IMR-90 (cell line): ENCODE data around the gene CUX1. TPM values are rescaled to one million over a fixed set of nuclear protein-coding genes. Genes with fewer than 3 reads are reported as not detected.

Experiments used
- ATAC-seq: fragments of 200-7000 bp; cut with Tn5 transposase; 2 replicates; pipeline ENCODE4 v1.9.1; 2020; ENCODE audit warnings: low read depth, mild to moderate bottlenecking, moderate library complexity
- BruUV-seq: library from RNA; stranded (reverse); fragments of 400-500 nt; replicated peaks from 2 replicates; lab custom pipeline; 2021; lab: Mats Ljungman, UMichigan
- CTCF ChIA-PET: fragments of 300-600 bp; formaldehyde crosslinking; extraction: SDS; loops from one replicate; lab custom pipeline; 2021; ENCODE audit warnings: antibody characterized with exemption; lab: Yijun Ruan, JAX
- POLR2A ChIA-PET: fragments of 300-600 bp; sonication (Branson Sonifier 250); formaldehyde crosslinking; loops from one replicate; lab custom pipeline; 2022; ENCODE audit warnings: antibody characterized with exemption; ENCODE audit not compliant: unreplicated experiment; lab: Charles Lee
- DNase-seq: peaks from one replicate; pipeline ENCODE4 v3.0.0; 2013
- H2AFZ ChIP-seq: replicated peaks from 2 replicates; pipeline ENCODE3; 2013; ENCODE audit warnings: low read length, mild to moderate bottlenecking; ENCODE audit not compliant: poor library complexity
- H2AK5ac ChIP-seq: 2 replicates; pipeline ENCODE4 v1.6.1; 2013; ENCODE audit warnings: low read depth, low read length, inconsistent platforms
- H2AK9ac ChIP-seq: replicated peaks from 2 replicates; pipeline ENCODE3; 2013; ENCODE audit warnings: mild to moderate bottlenecking, low read depth, low read length, moderate library complexity; ENCODE audit not compliant: poor library complexity
- H2BK120ac ChIP-seq: 2 replicates; pipeline ENCODE4 v1.6.1; 2013; ENCODE audit warnings: low read depth, low read length, inconsistent platforms
- H2BK15ac ChIP-seq: 3 replicates; pipeline ENCODE4 v1.6.1; 2013; ENCODE audit warnings: low read depth, low read length, inconsistent platforms
- H2BK20ac ChIP-seq: 2 replicates; pipeline ENCODE4 v1.6.1; 2013; ENCODE audit warnings: low read depth, mild to moderate bottlenecking, inconsistent platforms, low read length, moderate library complexity
- H2BK5ac ChIP-seq: 2 replicates; pipeline ENCODE4 v1.6.1; 2013; ENCODE audit warnings: mild to moderate bottlenecking, low read depth, low read length, inconsistent platforms; ENCODE audit not compliant: poor library complexity, severe bottlenecking
- H3K14ac ChIP-seq: replicated peaks from 2 replicates; pipeline ENCODE4 v1.6.1; 2013; ENCODE audit warnings: low read depth, low read length, inconsistent platforms
- H3K18ac ChIP-seq: 2 replicates; pipeline ENCODE4 v1.6.1; 2013; ENCODE audit warnings: low read depth, low read length, control low read depth
- H3K23ac ChIP-seq: 2 replicates; pipeline ENCODE4 v1.6.1; 2013; ENCODE audit warnings: low read depth, low read length, inconsistent platforms
- H3K27ac ChIP-seq: 2 replicates; pipeline ENCODE4 v1.5.1; 2013; ENCODE audit warnings: mild to moderate bottlenecking, control low read depth, low read length; ENCODE audit not compliant: insufficient read depth
- H3K27me3 ChIP-seq: 2 replicates; pipeline ENCODE4 v1.6.1; 2013; ENCODE audit warnings: low read length; ENCODE audit not compliant: control insufficient read depth, insufficient read depth
- H3K36me3 ChIP-seq: 2 replicates; pipeline ENCODE4 v1.6.1; 2013; ENCODE audit warnings: low read length, mixed read lengths; ENCODE audit not compliant: control insufficient read depth, insufficient read depth
- H3K4ac ChIP-seq: 2 replicates; pipeline ENCODE4 v1.6.1; 2013; ENCODE audit warnings: low read depth, low read length, inconsistent platforms
- H3K4me1 ChIP-seq: 2 replicates; pipeline ENCODE4 v1.6.1; 2013; ENCODE audit warnings: low read length, mixed read lengths; ENCODE audit not compliant: control insufficient read depth, insufficient read depth
- H3K4me2 ChIP-seq: 2 replicates; pipeline ENCODE4 v1.6.1; 2013; ENCODE audit warnings: low read depth, mild to moderate bottlenecking, control low read depth, low read length, moderate library complexity
- H3K4me3 ChIP-seq: 2 replicates; pipeline ENCODE4 v1.5.1; 2013; ENCODE audit warnings: low read depth, mild to moderate bottlenecking, control low read depth, low read length, moderate library complexity; ENCODE audit not compliant: insufficient read depth
- H3K56ac ChIP-seq: 2 replicates; pipeline ENCODE4 v1.6.1; 2013; ENCODE audit warnings: low read length, inconsistent platforms; ENCODE audit not compliant: insufficient read depth; ENCODE audit errors: extremely low read depth
- H3K79me1 ChIP-seq, 2 experiments: 2 replicates each; pipeline ENCODE4 v1.6.1; 2013; ENCODE audit warnings: low read length in 2 of 2, inconsistent platforms in 1 of 2, low read depth in 1 of 2
- H3K9ac ChIP-seq: 2 replicates; pipeline ENCODE4 v1.6.1; 2013; ENCODE audit warnings: low read depth, low read length, control low read depth
- H3K9me1 ChIP-seq: 2 replicates; pipeline ENCODE4 v1.6.1; 2013; ENCODE audit warnings: low read length, inconsistent platforms; ENCODE audit not compliant: insufficient read depth
- H3K9me3 ChIP-seq: 2 replicates; pipeline ENCODE4 v1.6.1; 2013; ENCODE audit warnings: low read length; ENCODE audit not compliant: control insufficient read depth, insufficient read depth
- H4K20me1 ChIP-seq: 2 replicates; pipeline ENCODE4 v1.6.1; 2013; ENCODE audit warnings: low read length, inconsistent platforms; ENCODE audit not compliant: insufficient read depth
- H4K5ac ChIP-seq: 2 replicates; pipeline ENCODE4 v1.6.1; 2013; ENCODE audit warnings: mild to moderate bottlenecking, low read depth, low read length, control low read depth
- H4K8ac ChIP-seq, 2 experiments: 2 replicates each; pipeline ENCODE4 v1.6.1; 2013; ENCODE audit warnings: low read depth in 2 of 2, low read length in 2 of 2, control low read depth in 1 of 2, inconsistent platforms in 1 of 2
- H4K91ac ChIP-seq: 2 replicates; pipeline ENCODE4 v1.6.1; 2013; ENCODE audit warnings: low read depth, low read length, inconsistent platforms; ENCODE audit not compliant: insufficient read depth
- RCOR1 ChIP-seq: IDR thresholded peaks from 2 replicates; pipeline ENCODE4 v1.6.1; 2012; ENCODE audit warnings: mild to moderate bottlenecking, low read length, improper control_type of control experiment; ENCODE audit not compliant: insufficient replicate concordance
- SMC3 ChIP-seq: fragments of 150-350 bp; IDR thresholded peaks from 2 replicates; pipeline ENCODE4 v1.6.1; 2016; ENCODE audit warnings: low read depth, mild to moderate bottlenecking, antibody characterized with exemption, low read length, moderate library complexity
- WGBS, 2 experiments: methylation state at CpG; one replicate each; pipeline versions ENCODE4 v1.1.5 to v1.1.7; 2013; ENCODE audit warnings: missing lambda C conversion rate in 2 of 2; ENCODE audit not compliant: insufficient read length in 1 of 2; ENCODE audit errors: extremely low coverage in 2 of 2; 5-methylcytosine and 5-hydroxymethylcytosine counted together
- dilution Hi-C: fragments of 300-500 bp; cut with HindIII; formaldehyde crosslinking; loops from one replicate; pipeline ENCODE4 v1.14.3; 2018; ENCODE audit warnings: low sequenced_read_pairs; ENCODE audit not compliant: unreplicated experiment
- in situ Hi-C: fragments of 300-500 bp; cut with MboI; formaldehyde crosslinking; loops from 3 replicates; pipeline ENCODE4 v1.14.3; 2019; ENCODE audit warnings: low sequenced_read_pairs, inconsistent platforms, mixed read lengths
- intact Hi-C: fragments of 100-400 bp; cut with micrococcal nuclease; formaldehyde crosslinking; loops from 2 replicates; pipeline ENCODE4 v1.10.0; 2022
- polyA plus RNA-seq, 3 experiments: library from polyadenylated mRNA; depleted of rRNA; stranded (reverse); fragments of >200 nt; gene quantifications; 2 replicates each; pipeline ENCODE4 v1.2.3, GENCODE V29; 2012; ENCODE audit warnings: low replicate concordance in 1 of 3
- total RNA-seq: library from RNA; depleted of rRNA; stranded (reverse); fragments of >200 nt; gene quantifications from 2 replicates; pipeline ENCODE4 v1.2.3, GENCODE V29; 2012
- TF ChIP-seq, protein P1 (sequence below): conservative IDR thresholded peaks from 2 replicates; pipeline ENCODE4 v1.5.1; 2012; ENCODE audit warnings: mild to moderate bottlenecking, low read depth, low read length, improper control_type of control experiment

Gene CUX1
- total and polyA plus RNA-seq, 2 of the 4 experiments (the other 2 are of a cell fraction): 19.7 to 46.4 TPM

DNA sequence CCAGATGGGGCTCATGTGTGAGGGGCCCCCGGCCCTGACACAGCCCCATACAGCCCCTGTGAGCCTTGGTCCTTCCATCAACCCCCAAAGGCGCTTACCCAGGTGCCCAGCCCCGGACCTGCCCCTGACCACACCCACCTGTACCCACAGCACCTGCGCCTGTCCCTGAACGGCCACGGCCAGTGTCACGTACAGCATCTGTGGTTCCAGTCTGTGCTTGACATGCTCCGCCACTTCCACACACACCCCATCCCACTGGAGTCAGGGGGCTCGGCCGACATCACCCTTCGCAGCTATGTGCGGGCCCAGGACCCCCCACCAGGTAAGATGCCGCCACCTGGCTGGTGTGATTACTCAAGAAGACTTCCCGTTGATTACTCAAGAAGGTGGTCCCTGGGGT lies 502.8 kb downstream of the CUX1 start:
- H4K91ac ChIP-seq: no peak overlapping the region
- TF ChIP-seq RCOR1 (no peak), SMC3 (no peak)
- TF ChIP-seq, protein P1, sequence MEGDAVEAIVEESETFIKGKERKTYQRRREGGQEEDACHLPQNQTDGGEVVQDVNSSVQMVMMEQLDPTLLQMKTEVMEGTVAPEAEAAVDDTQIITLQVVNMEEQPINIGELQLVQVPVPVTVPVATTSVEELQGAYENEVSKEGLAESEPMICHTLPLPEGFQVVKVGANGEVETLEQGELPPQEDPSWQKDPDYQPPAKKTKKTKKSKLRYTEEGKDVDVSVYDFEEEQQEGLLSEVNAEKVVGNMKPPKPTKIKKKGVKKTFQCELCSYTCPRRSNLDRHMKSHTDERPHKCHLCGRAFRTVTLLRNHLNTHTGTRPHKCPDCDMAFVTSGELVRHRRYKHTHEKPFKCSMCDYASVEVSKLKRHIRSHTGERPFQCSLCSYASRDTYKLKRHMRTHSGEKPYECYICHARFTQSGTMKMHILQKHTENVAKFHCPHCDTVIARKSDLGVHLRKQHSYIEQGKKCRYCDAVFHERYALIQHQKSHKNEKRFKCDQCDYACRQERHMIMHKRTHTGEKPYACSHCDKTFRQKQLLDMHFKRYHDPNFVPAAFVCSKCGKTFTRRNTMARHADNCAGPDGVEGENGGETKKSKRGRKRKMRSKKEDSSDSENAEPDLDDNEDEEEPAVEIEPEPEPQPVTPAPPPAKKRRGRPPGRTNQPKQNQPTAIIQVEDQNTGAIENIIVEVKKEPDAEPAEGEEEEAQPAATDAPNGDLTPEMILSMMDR: no peak
- H3K79me1 ChIP-seq: no peaks in the 10 kb centered on the region
- no peaks in the 10 kb centered on the region for H3K27me3 ChIP-seq
- in situ Hi-C loops (no loop called here), dilution Hi-C loops (no loop called here), intact Hi-C loops (no loop called here)
- H3K23ac ChIP-seq: no peak overlapping the region
- H2BK5ac ChIP-seq: no peak overlapping the region
- no peaks in the 10 kb centered on the region for H3K9me3 ChIP-seq
- no peak for ATAC-seq
- no peak overlapping the region for H2BK15ac ChIP-seq
- H3K27ac ChIP-seq: no peak overlapping the region
- POLR2A ChIA-PET: no interaction called here
- H3K14ac ChIP-seq: no peak overlapping the region
- no peak overlapping the region for H3K18ac ChIP-seq
- no TSS peak for BruUV-seq
- no peak overlapping the region for H3K56ac ChIP-seq
- no peak overlapping the region for H3K4me2 ChIP-seq
- peaks cover 4% of the 10 kb centered on the region; the same call in 1 of the 2 replicates for H3K9me1 ChIP-seq
- no peak for DNase-seq
- no peak overlapping the region for H2AK5ac ChIP-seq
- no peak overlapping the region for H4K5ac ChIP-seq
- peaks cover 1% of the 10 kb centered on the region; the same call in 1 of the 2 replicates for H3K36me3 ChIP-seq
- no peak overlapping the region for H2AK9ac ChIP-seq
- no peak overlapping the region for H3K4me3 ChIP-seq
- H3K4me1 ChIP-seq: no peaks in the 10 kb centered on the region
- no peak overlapping the region for H3K4ac ChIP-seq
- no peak overlapping the region for H2BK120ac ChIP-seq
- no peak overlapping the region for H4K8ac ChIP-seq
- H2AFZ ChIP-seq: no peak overlapping the region
- H2BK20ac ChIP-seq: no peak overlapping the region
- no peaks in the 10 kb centered on the region for H4K20me1 ChIP-seq
- H3K9ac ChIP-seq: no peak overlapping the region
- CTCF ChIA-PET: no interaction called here
- 94% methylated on average over 13 of the region's 14 CpGs; no CpG with 5 or more reads in 1 of the 2 experiments for WGBS, 2 experiments
